NCI-H748 (cell line): Measurements from ENCODE around the gene TRUB1.
"Not testable (repeated sequence)": the region's sequence is repeated elsewhere in the genome, so short reads cannot be mapped to it uniquely, and the experiment has no call there.

Experiments
- DNase-seq: peaks from one replicate; lab custom pipeline; 2025; ENCODE audit not compliant: unreplicated experiment; lab: John Stamatoyannopoulos, UW

TRUB1 gene

GRCh38 chr10:114923551-114923950 lies 14.4 kb upstream of the TRUB1 start:
- no peak for DNase-seq

- no peak for DNase-seq
Observed at GRCh38 chr10:114925587-114926586, 12.1 kb upstream of the TRUB1 start.

- no peak for DNase-seq
Observed at GRCh38 chr10:114928818-114929217, 9.2 kb upstream of the TRUB1 start.

GRCh38 chr10:114930320-114930719 lies 7.7 kb upstream of the TRUB1 start:
- no peak for DNase-seq

GRCh38 chr10:114931072-114931679 lies 6.8 kb upstream of the TRUB1 start:
- no peak for DNase-seq

GRCh38 chr10:114932225-114932624 lies 5.8 kb upstream of the TRUB1 start:
- DNase-seq = no peak

- no peak for DNase-seq
Observed at GRCh38 chr10:114932945-114933344, 5.0 kb upstream of the TRUB1 start.

GRCh38 chr10:114933588-114933987 lies 4.4 kb upstream of the TRUB1 start:
- DNase-seq = no peak

- DNase-seq = not testable (repeated sequence)
Observed at GRCh38 chr10:114933995-114934394, 4.0 kb upstream of the TRUB1 start.

GRCh38 chr10:114938856-114939193 lies 830 bp downstream of the TRUB1 start:
- no peak for DNase-seq

GRCh38 chr10:114940735-114941134 lies 2.7 kb downstream of the TRUB1 start:
- DNase-seq = no peak

- no peak for DNase-seq
Observed at GRCh38 chr10:114943000-114943399, 5.0 kb downstream of the TRUB1 start.

- no peak for DNase-seq
Observed at GRCh38 chr10:114953047-114953446, 15.1 kb downstream of the TRUB1 start.

- no peak for DNase-seq
Observed at GRCh38 chr10:114955984-114956383, 18.0 kb downstream of the TRUB1 start.

- no peak for DNase-seq
Observed at GRCh38 chr10:114956466-114956865, 18.5 kb downstream of the TRUB1 start.

GRCh38 chr10:114957122-114957521 lies 19.1 kb downstream of the TRUB1 start:
- no peak for DNase-seq

- DNase-seq = no peak
Observed at GRCh38 chr10:114957673-114958072, 19.7 kb downstream of the TRUB1 start.

- peak; percentile 2 for DNase-seq
Observed at GRCh38 chr10:114962441-114962840, 24.4 kb downstream of the TRUB1 start.

- DNase-seq = no peak
Observed at GRCh38 chr10:114963908-114964307, 25.9 kb downstream of the TRUB1 start.

GRCh38 chr10:114967071-114967470 lies 29.1 kb downstream of the TRUB1 start:
- DNase-seq = no peak

- DNase-seq = no peak
Observed at GRCh38 chr10:114970515-114970914, 32.5 kb downstream of the TRUB1 start.

GRCh38 chr10:114973306-114973705 lies 35.3 kb downstream of the TRUB1 start:
- DNase-seq = no peak
